Trophoblast cell (in vitro differentiated cells and primary cell): ENCODE data around the gene SEC22A.

Experiments used
- DNase-seq, 2 donors: peaks; one replicate each; pipeline ENCODE4 v3.0.0-alpha.2; 2016
- H2AFZ ChIP-seq: 2 replicates; pipeline ENCODE4 v1.6.1; 2013; ENCODE audit warnings: low read length, moderate library complexity, mild to moderate bottlenecking; ENCODE audit not compliant: insufficient read depth, poor library complexity
- H2AK5ac ChIP-seq: 2 replicates; pipeline ENCODE4 v1.6.1; 2013; ENCODE audit warnings: mild to moderate bottlenecking, low read length
- H2BK120ac ChIP-seq: 2 replicates; pipeline ENCODE4 v1.6.1; 2013; ENCODE audit warnings: low read length, mild to moderate bottlenecking, moderate library complexity; ENCODE audit not compliant: insufficient read depth, poor library complexity
- H2BK12ac ChIP-seq: 2 replicates; pipeline ENCODE4 v1.6.1; 2013; ENCODE audit warnings: mild to moderate bottlenecking, low read length, moderate library complexity
- H2BK5ac ChIP-seq: 2 replicates; pipeline ENCODE4 v1.6.1; 2013; ENCODE audit warnings: low read length, low read depth, moderate library complexity, mild to moderate bottlenecking; ENCODE audit not compliant: poor library complexity
- H3K14ac ChIP-seq: 2 replicates; pipeline ENCODE4 v1.6.1; 2013; ENCODE audit warnings: mild to moderate bottlenecking, low read length
- H3K18ac ChIP-seq: 2 replicates; pipeline ENCODE4 v1.6.1; 2013; ENCODE audit warnings: mild to moderate bottlenecking, low read length
- H3K23ac ChIP-seq: 2 replicates; pipeline ENCODE4 v1.6.1; 2013; ENCODE audit warnings: low read length
- H3K27ac ChIP-seq: 2 replicates; pipeline ENCODE4 v1.5.1; 2013; ENCODE audit warnings: low read depth, mild to moderate bottlenecking, inconsistent platforms, low read length, moderate library complexity
- H3K27me3 ChIP-seq: 2 replicates; pipeline ENCODE4 v1.6.1; 2013; ENCODE audit warnings: inconsistent platforms, mild to moderate bottlenecking, low read length, moderate library complexity; ENCODE audit not compliant: insufficient read depth
- H3K36me3 ChIP-seq, 2 experiments: 1 replicate in 1 of 2; 2 replicates in 1 of 2; pipeline ENCODE4 v1.6.1; 2013; ENCODE audit warnings: low read length in 2 of 2, mild to moderate bottlenecking in 2 of 2, moderate library complexity in 1 of 2; ENCODE audit not compliant: insufficient read depth in 2 of 2, control insufficient read depth in 1 of 2
- H3K4ac ChIP-seq: 2 replicates; pipeline ENCODE4 v1.6.1; 2013; ENCODE audit warnings: low read depth, mild to moderate bottlenecking, low read length, moderate library complexity
- H3K4me1 ChIP-seq, 2 experiments: 1 replicate in 1 of 2; 2 replicates in 1 of 2; pipeline ENCODE4 v1.6.1; 2013; ENCODE audit warnings: low read length in 2 of 2, mild to moderate bottlenecking in 2 of 2, moderate library complexity in 1 of 2; ENCODE audit not compliant: insufficient read depth in 2 of 2, control insufficient read depth in 1 of 2
- H3K4me2 ChIP-seq: 2 replicates; pipeline ENCODE4 v1.6.1; 2013; ENCODE audit warnings: inconsistent platforms, mild to moderate bottlenecking, low read length, moderate library complexity
- H3K4me3 ChIP-seq: 2 replicates; pipeline ENCODE4 v1.5.1; 2013; ENCODE audit warnings: mild to moderate bottlenecking, low read depth, low read length, inconsistent platforms
- H3K79me1 ChIP-seq: one replicate; pipeline ENCODE4 v1.6.1; 2013; ENCODE audit warnings: low read length
- H3K79me2 ChIP-seq: 2 replicates; pipeline ENCODE4 v1.6.1; 2013; ENCODE audit warnings: low read length, mild to moderate bottlenecking; ENCODE audit not compliant: control insufficient read depth, insufficient read depth, poor library complexity
- H3K9ac ChIP-seq: 2 replicates; pipeline ENCODE4 v1.6.1; 2013; ENCODE audit warnings: mild to moderate bottlenecking, low read length
- H3K9me3 ChIP-seq: 2 replicates; pipeline ENCODE4 v1.6.1; 2013; ENCODE audit warnings: low read depth, mild to moderate bottlenecking, control low read depth, inconsistent platforms, low read length; ENCODE audit not compliant: insufficient read depth
- H4K12ac ChIP-seq: 2 replicates; pipeline ENCODE4 v1.6.1; 2013; ENCODE audit warnings: low read depth, mild to moderate bottlenecking, low read length, moderate library complexity
- H4K8ac ChIP-seq: 2 replicates; pipeline ENCODE4 v1.6.1; 2013; ENCODE audit warnings: low read depth, mild to moderate bottlenecking, low read length, moderate library complexity
- H4K91ac ChIP-seq: one replicate; pipeline ENCODE4 v1.6.1; 2013; ENCODE audit warnings: low read depth, mild to moderate bottlenecking, low read length, moderate library complexity
- WGBS: extraction: QIAGEN DNeasy Blood & Tissue Kit; methylation state at CpG from one replicate; pipeline ENCODE4 v1.1.7; 2013; ENCODE audit warnings: missing lambda C conversion rate; ENCODE audit not compliant: insufficient read length, insufficient coverage; ENCODE audit errors: extremely low coverage; 5-methylcytosine and 5-hydroxymethylcytosine counted together

Gene SEC22A

DNA sequence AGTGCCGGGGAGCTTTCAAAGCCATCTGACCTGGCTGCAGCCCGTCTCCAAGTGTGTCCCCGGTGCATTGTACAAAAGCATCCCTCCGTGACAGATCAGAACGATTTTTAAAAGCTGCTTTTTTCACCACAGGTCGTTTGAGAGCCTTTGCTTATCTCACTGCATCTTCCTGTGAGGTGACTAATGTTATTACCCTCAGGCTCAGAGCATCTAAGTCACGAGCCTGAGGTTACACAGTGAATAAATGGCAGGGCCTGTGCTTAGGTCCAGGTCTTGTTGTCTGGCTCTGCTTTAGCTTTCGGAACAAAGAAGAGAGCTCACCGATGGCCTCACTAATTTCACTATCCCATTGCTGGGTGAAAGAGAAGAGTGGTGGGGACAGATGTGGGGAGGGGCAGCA is 83.3 kb downstream of the SEC22A start:
- H3K27me3 ChIP-seq, result no peaks in the 10 kb centered on the region
- no peak overlapping the region for H3K18ac ChIP-seq
- no peaks in the 10 kb centered on the region for H3K36me3 ChIP-seq
- no peak overlapping the region for H3K27ac ChIP-seq
- peak; percentile 57 to 82 for DNase-seq
- H2AFZ ChIP-seq, result no peak overlapping the region
- no peaks in the 10 kb centered on the region for H3K9me3 ChIP-seq
- H3K23ac ChIP-seq, result no peak overlapping the region
- no peak overlapping the region for H3K4me3 ChIP-seq
- H3K79me2 ChIP-seq, result no peaks in the 10 kb centered on the region
- no peaks in the 10 kb centered on the region for H3K79me1 ChIP-seq
- H4K8ac ChIP-seq, result no peak overlapping the region
- no peak overlapping the region for H4K12ac ChIP-seq
- no peak overlapping the region for H4K91ac ChIP-seq
- H3K4me1 ChIP-seq, result peaks cover 6 to 11% of the 10 kb centered on the region in 2 experiments
- no peak overlapping the region for H2BK12ac ChIP-seq
- no peak overlapping the region for H3K4me2 ChIP-seq
- no peak overlapping the region for H3K14ac ChIP-seq
- H3K4ac ChIP-seq, result no peak overlapping the region
- H2AK5ac ChIP-seq, result no peak overlapping the region
- H2BK5ac ChIP-seq, result no peak overlapping the region
- no peak overlapping the region for H2BK120ac ChIP-seq
- no CpG with 5 or more reads among the region's 9 CpGs for WGBS
- no peak overlapping the region for H3K9ac ChIP-seq

DNA sequence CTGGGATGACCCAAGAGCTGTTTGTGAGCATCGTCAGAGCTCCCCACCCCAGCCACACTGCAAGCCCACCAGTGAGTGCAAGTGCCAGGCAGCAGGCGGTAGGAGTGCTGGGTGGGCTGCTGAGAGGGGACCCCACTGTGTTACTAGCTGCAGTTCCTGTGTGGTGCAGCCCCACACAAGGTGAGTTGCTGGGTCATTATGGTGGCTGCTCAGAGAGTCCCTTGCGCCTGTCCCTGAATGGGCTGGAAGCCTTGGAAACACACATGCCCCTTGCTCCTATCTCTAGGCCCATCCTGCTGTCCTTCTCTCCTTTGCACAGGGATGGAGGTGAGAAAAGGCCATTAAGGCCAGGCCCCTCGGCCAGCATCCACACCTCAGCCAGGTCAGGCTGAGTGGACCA is 83.7 kb downstream of the SEC22A start:
- no peaks in the 10 kb centered on the region for H3K36me3 ChIP-seq
- no peaks in the 10 kb centered on the region for H3K9me3 ChIP-seq
- no peak overlapping the region for H2BK12ac ChIP-seq
- no peak overlapping the region for H2BK5ac ChIP-seq
- H2AFZ ChIP-seq, result no peak overlapping the region
- H4K91ac ChIP-seq, result no peak overlapping the region
- H3K27ac ChIP-seq, result no peak overlapping the region
- H4K12ac ChIP-seq, result no peak overlapping the region
- no peak overlapping the region for H3K4me2 ChIP-seq
- H3K18ac ChIP-seq, result no peak overlapping the region
- no peaks in the 10 kb centered on the region for H3K79me2 ChIP-seq
- no peak overlapping the region for H2AK5ac ChIP-seq
- no peak overlapping the region for H3K23ac ChIP-seq
- H3K27me3 ChIP-seq, result no peaks in the 10 kb centered on the region
- no peak overlapping the region for H2BK120ac ChIP-seq
- H3K4me1 ChIP-seq, result peaks cover 6 to 11% of the 10 kb centered on the region in 2 experiments
- no peak overlapping the region for H3K9ac ChIP-seq
- H3K79me1 ChIP-seq, result no peaks in the 10 kb centered on the region
- no peak overlapping the region for H3K14ac ChIP-seq
- H3K4me3 ChIP-seq, result no peak overlapping the region
- H4K8ac ChIP-seq, result no peak overlapping the region
- no peak for DNase-seq
- WGBS, result no CpG with 5 or more reads among the region's 4 CpGs
- no peak overlapping the region for H3K4ac ChIP-seq

DNA sequence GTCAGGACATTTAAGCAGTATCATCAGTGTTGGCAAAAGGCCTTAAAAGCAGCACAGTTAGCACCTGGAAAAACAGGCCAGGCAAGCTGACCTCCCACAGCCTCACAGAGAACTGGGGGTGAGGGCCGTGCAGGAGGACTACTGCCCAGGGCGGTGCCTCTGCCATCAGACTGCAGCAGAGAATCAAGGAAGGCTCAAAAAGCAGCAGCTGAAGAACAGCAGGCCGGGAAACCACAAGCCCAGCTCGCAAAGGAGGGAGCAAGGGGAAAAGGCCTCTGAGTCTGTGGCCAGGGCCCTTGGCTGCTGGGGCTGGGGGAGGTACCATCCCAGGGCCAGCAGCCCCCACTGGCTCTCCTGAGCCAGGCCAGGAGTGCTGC is 84.2 kb downstream of the SEC22A start:
- Histone ChIP-seq H3K27me3 (no peaks in the 10 kb centered on the region), H2BK5ac (no peak overlapping the region), H3K18ac (no peak overlapping the region), H2BK12ac (no peak overlapping the region), H3K4me3 (no peak overlapping the region), H4K8ac (no peak overlapping the region), H3K14ac (no peak overlapping the region), H2AK5ac (no peak overlapping the region), H3K4ac (no peak overlapping the region), H3K36me3 (no peaks in the 10 kb centered on the region), H3K4me1 (peaks cover 6 to 11% of the 10 kb centered on the region in 2 experiments), H4K91ac (no peak overlapping the region), H3K79me2 (no peaks in the 10 kb centered on the region), H3K9ac (no peak overlapping the region), H3K9me3 (no peaks in the 10 kb centered on the region), H2AFZ (no peak overlapping the region), H3K79me1 (no peaks in the 10 kb centered on the region), H4K12ac (no peak overlapping the region), H3K23ac (no peak overlapping the region), H2BK120ac (no peak overlapping the region), H3K4me2 (no peak overlapping the region), H3K27ac (no peak overlapping the region)
- no peak for DNase-seq
- no CpG with 5 or more reads among the region's 4 CpGs for whole genome bisulfite sequencing

DNA sequence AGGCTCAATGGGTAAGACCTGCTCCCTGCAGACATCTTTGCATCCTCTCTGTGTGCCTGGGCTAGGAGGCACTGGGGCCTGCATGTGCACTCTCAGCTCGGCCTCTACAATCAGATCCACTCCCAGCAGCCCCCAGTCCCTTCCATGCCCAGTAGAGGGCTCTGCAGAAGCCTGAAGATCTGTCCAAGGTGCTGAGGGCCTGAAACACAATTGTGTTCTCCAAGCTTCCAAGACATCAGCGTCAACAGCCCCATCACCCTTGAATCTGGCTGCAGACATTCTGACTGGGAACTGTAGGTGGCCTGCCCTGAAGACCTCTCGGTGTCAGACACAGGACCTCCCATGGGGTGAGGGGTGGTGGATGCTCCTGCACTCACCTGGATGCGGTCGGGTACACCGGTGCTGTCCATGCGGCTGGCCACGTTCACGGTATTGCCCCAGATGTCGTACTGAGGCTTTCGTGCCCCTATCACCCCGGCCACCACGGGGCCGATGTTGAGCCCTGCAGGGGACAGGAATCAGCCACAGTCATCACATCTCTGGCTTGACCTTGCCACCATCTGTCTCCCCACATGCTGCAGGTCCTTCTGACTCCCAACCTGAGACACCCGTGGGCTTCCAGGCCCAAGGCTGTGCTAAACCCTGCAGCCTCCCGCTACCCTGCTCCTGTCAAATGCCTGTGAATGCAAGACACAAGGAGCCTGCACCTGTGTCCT is 84.7 kb downstream of the SEC22A start:
- Histone ChIP-seq H3K9me3 (no peaks in the 10 kb centered on the region), H3K18ac (no peak overlapping the region), H3K36me3 (no peaks in the 10 kb centered on the region), H2BK12ac (no peak overlapping the region), H3K27ac (no peak overlapping the region), H3K79me1 (no peaks in the 10 kb centered on the region), H3K14ac (no peak overlapping the region), H4K12ac (no peak overlapping the region), H2AFZ (no peak overlapping the region), H3K79me2 (no peaks in the 10 kb centered on the region), H3K9ac (no peak overlapping the region), H2AK5ac (no peak overlapping the region), H3K4me2 (no peak overlapping the region), H3K4me3 (no peak overlapping the region), H3K23ac (no peak overlapping the region), H2BK120ac (no peak overlapping the region), H2BK5ac (no peak overlapping the region), H4K91ac (no peak overlapping the region), H3K4ac (no peak overlapping the region), H3K27me3 (no peaks in the 10 kb centered on the region), H3K4me1 (peaks cover 6 to 11% of the 10 kb centered on the region in 2 experiments), H4K8ac (no peak overlapping the region)
- no CpG with 5 or more reads among the region's 16 CpGs for WGBS
- peak; percentile 43 to 65 for DNase-seq
